A549 (cell line): ENCODE results near the gene DLG2. TPM values are rescaled to one million over a fixed set of nuclear protein-coding genes. Genes with fewer than 3 reads are reported as not detected.
"Not testable (repeated sequence)": the region's sequence is repeated elsewhere in the genome, so short reads cannot be mapped to it uniquely, and the experiment has no call there.

Experiments
- ATAC-seq, 2 experiments: fragments of 200-7000 bp in 1 of 2; fragments of >200 bp in 1 of 2; cut with Nextera tagmentation in 1 of 2; cut with Tn5 transposase in 1 of 2; 3 replicates each; pipeline versions ENCODE4 v1.8.0 to v1.9.1; 2018 to 2020; ENCODE audit warnings: mild to moderate bottlenecking in 1 of 2, moderate library complexity in 1 of 2
- CTCF ChIA-PET: fragments of 300-600 bp; sonication (Branson Sonifier 250); formaldehyde crosslinking; extraction: SDS; loops from one replicate; lab custom pipeline; 2021; ENCODE audit warnings: antibody characterized with exemption, inconsistent platforms; lab: Yijun Ruan, JAX
- POLR2A ChIA-PET: fragments of 350-600 bp; formaldehyde crosslinking; extraction: SDS; loops from one replicate; lab custom pipeline; 2021; ENCODE audit warnings: antibody characterized with exemption, inconsistent platforms; lab: Yijun Ruan, JAX
- DNase-seq, 2 experiments: peaks; one replicate each; pipeline versions ENCODE4 v3.0.0 to v3.0.0-alpha.2; 2011 to 2016; ENCODE audit warnings: low read depth in 1 of 2, low spot score in 1 of 2
- FAIRE-seq: peaks from 2 replicates; lab custom pipeline; 2011; peaks lifted over from hg19 to GRCh38; lab: Jason Lieb, UNC
- H3K27ac ChIP-seq, 2 experiments: fragments of >200 bp; sonication (Bioruptor Twin); formaldehyde crosslinking; 3 replicates each; pipeline ENCODE4 v1.5.1; 2016 to 2017
- H3K4me1 ChIP-seq: fragments of >200 bp; sonication (Bioruptor Twin); formaldehyde crosslinking; 3 replicates; pipeline ENCODE4 v1.6.1; 2016
- H3K4me2 ChIP-seq: fragments of >200 bp; sonication (Bioruptor Twin); formaldehyde crosslinking; 3 replicates; pipeline ENCODE4 v1.6.1; 2016
- H3K4me3 ChIP-seq: fragments of >200 bp; sonication (Bioruptor Twin); formaldehyde crosslinking; 3 replicates; pipeline ENCODE4 v1.5.1; 2016
- H3K9me3 ChIP-seq: fragments of >200 bp; sonication (Bioruptor Twin); formaldehyde crosslinking; 3 replicates; pipeline ENCODE4 v1.6.1; 2016
- BHLHE40 ChIP-seq: IDR thresholded peaks from 2 replicates; pipeline ENCODE4 v1.6.1; 2012; ENCODE audit warnings: low read depth, low read length, inconsistent platforms
- CBX2 ChIP-seq: fragments of 200-600 bp; sonication (generic); IDR thresholded peaks from 2 replicates; pipeline ENCODE4 v1.6.1; 2016; ENCODE audit warnings: low read depth, mild to moderate bottlenecking, borderline replicate concordance
- CHD4 ChIP-seq: fragments of 200-600 bp; sonication (generic); IDR thresholded peaks from 2 replicates; pipeline ENCODE4 v1.6.1; 2016; ENCODE audit warnings: antibody characterized with exemption, mild to moderate bottlenecking, borderline replicate concordance
- EHF ChIP-seq: fragments of 250-450 bp; sonication (Bioruptor Pico); IDR thresholded peaks from 2 replicates; pipeline ENCODE4 v1.5.0; 2020; ENCODE audit warnings: mild to moderate bottlenecking
- FOSL2 ChIP-seq, 2 experiments: fragments of 450-650 bp in 1 of 2; fragments of >200 bp in 1 of 2; sonication (Bioruptor Twin) in 1 of 2; formaldehyde crosslinking; IDR thresholded peaks; 2 replicates each; pipeline versions ENCODE4 v1.5.0 to v1.6.1; 2016 to 2020; ENCODE audit warnings: mild to moderate bottlenecking in 1 of 2, moderate library complexity in 1 of 2
- HDAC2 ChIP-seq: fragments of 200-600 bp; sonication (generic); IDR thresholded peaks from 2 replicates; pipeline ENCODE4 v1.6.1; 2016
- HOXB5 ChIP-seq: fragments of 250-450 bp; sonication (Bioruptor Pico); IDR thresholded peaks from 2 replicates; pipeline ENCODE4 v1.5.0; 2020; ENCODE audit warnings: mild to moderate bottlenecking, moderate library complexity
- JUN ChIP-seq, 2 experiments: fragments of >200 bp; sonication (Bioruptor Twin); formaldehyde crosslinking; IDR thresholded peaks; 2 replicates in 1 of 2; 3 replicates in 1 of 2; pipeline ENCODE4 v1.6.1; 2016 to 2017
- MAFK ChIP-seq: fragments of 450-650 bp; IDR thresholded peaks from 2 replicates; pipeline ENCODE4 v1.6.1; 2014; ENCODE audit not compliant: partially characterized antibody
- MAZ ChIP-seq: fragments of 150-350 bp; IDR thresholded peaks from 2 replicates; pipeline ENCODE4 v1.6.1; 2014; ENCODE audit warnings: antibody characterized with exemption, low read depth, low read length, borderline replicate concordance
- MYC ChIP-seq: IDR thresholded peaks from 2 replicates; pipeline ENCODE4 v1.6.1; 2012; ENCODE audit warnings: mild to moderate bottlenecking, inconsistent platforms, low read length, improper control_type of control experiment, borderline replicate concordance
- NR3C1 ChIP-seq: fragments of >200 bp; sonication (Bioruptor Twin); formaldehyde crosslinking; IDR thresholded peaks from 3 replicates; pipeline ENCODE4 v1.6.1; 2017
- POLR2A ChIP-seq: IDR thresholded peaks from 2 replicates; pipeline ENCODE4 v1.6.1; 2012; ENCODE audit warnings: mild to moderate bottlenecking, low read length
- POLR2AphosphoS2 ChIP-seq: conservative IDR thresholded peaks from 2 replicates; pipeline ENCODE4 v1.6.1; 2012; ENCODE audit warnings: low read length, improper control_type of control experiment, inconsistent platforms
- RAD21 ChIP-seq, 2 experiments: fragments of >200 bp in 1 of 2; sonication (Bioruptor Twin) in 1 of 2; formaldehyde crosslinking in 1 of 2; IDR thresholded peaks in 1 of 2; conservative IDR thresholded peaks in 1 of 2; 2 replicates in 1 of 2; 3 replicates in 1 of 2; pipeline ENCODE4 v1.6.1; 2012 to 2018; ENCODE audit warnings: inconsistent platforms in 1 of 2
- RNF2 ChIP-seq: fragments of 200-600 bp; sonication (generic); IDR thresholded peaks from 2 replicates; pipeline ENCODE4 v1.6.1; 2016; ENCODE audit warnings: low read depth, mild to moderate bottlenecking, antibody characterized with exemption, moderate library complexity, borderline replicate concordance
- ZNF302 ChIP-seq: fragments of 250-450 bp; sonication (Bioruptor Pico); IDR thresholded peaks from 2 replicates; pipeline ENCODE4 v1.9.0; 2021; ENCODE audit warnings: inconsistent platforms, mild to moderate bottlenecking, moderate library complexity
- ZSCAN20 ChIP-seq: fragments of 250-450 bp; sonication (Bioruptor Pico); IDR thresholded peaks from 2 replicates; pipeline ENCODE4 v1.8.0; 2022; ENCODE audit warnings: mild to moderate bottlenecking, moderate library complexity
- WGBS: methylation state at CpG from one replicate; pipeline ENCODE4 v1.1.6; 2017; ENCODE audit errors: missing lambda C conversion rate; 5-methylcytosine and 5-hydroxymethylcytosine counted together
- polyA plus RNA-seq, 4 experiments: library from polyadenylated mRNA; depleted of rRNA in 3 of 4; stranded (reverse); fragments of >200 nt; fragmentation: RNase III in 1 of 4; extraction: RNeasy Plus Mini Kit Qiagen cat#74134 plus additional on column Dnase treatment in 1 of 4; gene quantifications; 2 replicates in 3 of 4; 3 replicates in 1 of 4; pipeline ENCODE4 v1.2.3, GENCODE V29; 2011 to 2017
- TF ChIP-seq, protein P1 (sequence below): fragments of 200-600 bp; sonication (generic); IDR thresholded peaks from 2 replicates; pipeline ENCODE4 v1.6.1; 2016; ENCODE audit warnings: antibody characterized with exemption, mild to moderate bottlenecking, moderate library complexity
- TF ChIP-seq, protein P2 (sequence below): fragments of 250-450 bp; sonication (Bioruptor Pico); IDR thresholded peaks from 2 replicates; pipeline ENCODE4 v1.5.0; 2020; ENCODE audit warnings: low read depth, mild to moderate bottlenecking, moderate library complexity
- TF ChIP-seq, protein P3 (sequence below): fragments of >200 bp; sonication (Bioruptor Twin); formaldehyde crosslinking; IDR thresholded peaks from 3 replicates; pipeline ENCODE4 v1.6.1; 2016
- TF ChIP-seq, protein P4 (sequence below): IDR thresholded peaks from 2 replicates; pipeline ENCODE4 v1.6.1; 2012

DLG2 gene
- polyA plus RNA-seq, 2 of the 4 experiments (the other 2 are of a cell fraction) = 0.26 to 0.79 TPM

DNA sequence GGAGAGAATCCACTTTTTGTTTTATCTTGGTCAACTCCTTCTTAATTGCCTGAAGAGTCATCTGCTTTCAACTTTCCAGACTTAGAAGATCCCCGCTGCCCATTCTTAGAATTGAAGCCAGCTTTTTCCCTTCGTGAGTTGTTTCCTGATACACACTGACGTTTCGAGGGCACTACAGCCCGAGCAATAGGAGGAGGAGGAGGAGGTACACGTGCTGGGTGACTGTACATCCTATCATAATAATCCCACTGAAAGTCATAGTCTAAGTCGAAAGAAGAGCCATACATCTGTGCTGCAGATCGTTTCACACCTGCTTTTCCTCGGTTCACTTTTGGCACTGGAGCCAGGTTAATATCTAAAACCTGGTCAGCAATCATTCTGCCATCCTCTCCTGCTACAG, 606.1 kb downstream of the DLG2 start (continued):
- TF ChIP-seq, protein P1, sequence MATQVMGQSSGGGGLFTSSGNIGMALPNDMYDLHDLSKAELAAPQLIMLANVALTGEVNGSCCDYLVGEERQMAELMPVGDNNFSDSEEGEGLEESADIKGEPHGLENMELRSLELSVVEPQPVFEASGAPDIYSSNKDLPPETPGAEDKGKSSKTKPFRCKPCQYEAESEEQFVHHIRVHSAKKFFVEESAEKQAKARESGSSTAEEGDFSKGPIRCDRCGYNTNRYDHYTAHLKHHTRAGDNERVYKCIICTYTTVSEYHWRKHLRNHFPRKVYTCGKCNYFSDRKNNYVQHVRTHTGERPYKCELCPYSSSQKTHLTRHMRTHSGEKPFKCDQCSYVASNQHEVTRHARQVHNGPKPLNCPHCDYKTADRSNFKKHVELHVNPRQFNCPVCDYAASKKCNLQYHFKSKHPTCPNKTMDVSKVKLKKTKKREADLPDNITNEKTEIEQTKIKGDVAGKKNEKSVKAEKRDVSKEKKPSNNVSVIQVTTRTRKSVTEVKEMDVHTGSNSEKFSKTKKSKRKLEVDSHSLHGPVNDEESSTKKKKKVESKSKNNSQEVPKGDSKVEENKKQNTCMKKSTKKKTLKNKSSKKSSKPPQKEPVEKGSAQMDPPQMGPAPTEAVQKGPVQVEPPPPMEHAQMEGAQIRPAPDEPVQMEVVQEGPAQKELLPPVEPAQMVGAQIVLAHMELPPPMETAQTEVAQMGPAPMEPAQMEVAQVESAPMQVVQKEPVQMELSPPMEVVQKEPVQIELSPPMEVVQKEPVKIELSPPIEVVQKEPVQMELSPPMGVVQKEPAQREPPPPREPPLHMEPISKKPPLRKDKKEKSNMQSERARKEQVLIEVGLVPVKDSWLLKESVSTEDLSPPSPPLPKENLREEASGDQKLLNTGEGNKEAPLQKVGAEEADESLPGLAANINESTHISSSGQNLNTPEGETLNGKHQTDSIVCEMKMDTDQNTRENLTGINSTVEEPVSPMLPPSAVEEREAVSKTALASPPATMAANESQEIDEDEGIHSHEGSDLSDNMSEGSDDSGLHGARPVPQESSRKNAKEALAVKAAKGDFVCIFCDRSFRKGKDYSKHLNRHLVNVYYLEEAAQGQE = no peak

DNA sequence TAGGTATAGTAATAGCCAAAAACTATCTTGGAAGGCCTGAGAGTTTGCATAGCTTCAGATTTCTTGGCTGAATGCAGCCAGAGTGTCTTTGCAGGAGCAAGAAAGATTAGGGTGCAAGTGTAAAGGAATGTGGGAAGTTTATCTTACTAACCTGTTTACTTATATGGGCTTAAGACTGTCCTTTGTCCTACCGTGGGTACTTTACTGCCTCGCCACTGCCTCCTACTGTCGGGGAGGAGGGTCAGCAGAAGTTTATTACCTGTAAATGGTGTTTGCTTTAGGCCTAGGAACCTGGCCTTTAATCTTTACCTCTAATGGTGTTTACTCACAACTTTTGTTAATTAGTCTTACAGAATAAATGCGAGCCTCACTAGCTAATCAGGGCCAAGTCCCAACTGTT, 633.8 kb downstream of the DLG2 start:
- Histone ChIP-seq H3K9me3 (no peaks in the 10 kb centered on the region), H3K27ac (no peak overlapping the region), H3K4me1 (no peaks in the 10 kb centered on the region), H3K4me3 (no peak overlapping the region), H3K4me2 (no peak overlapping the region)
- ChIA-PET POLR2A (no interaction called here), CTCF (no interaction called here)
- DNase-seq (peak in 1 of 2 experiments; percentile 2), ATAC-seq (no peak), FAIRE-seq (no peak)
- WGBS = 28% methylated on average over 4 of the region's 4 CpGs
- TF ChIP-seq POLR2AphosphoS2 (no peak), RAD21 (conservative IDR thresholded peaks at IDR 0.05 in 1 of 2, IDR thresholded peaks at IDR 0.05 in 1 of 2) (peak in 1 of 2 experiments; percentile 19; a peak in 1 of 5 replicates), MAFK (no peak)

DNA sequence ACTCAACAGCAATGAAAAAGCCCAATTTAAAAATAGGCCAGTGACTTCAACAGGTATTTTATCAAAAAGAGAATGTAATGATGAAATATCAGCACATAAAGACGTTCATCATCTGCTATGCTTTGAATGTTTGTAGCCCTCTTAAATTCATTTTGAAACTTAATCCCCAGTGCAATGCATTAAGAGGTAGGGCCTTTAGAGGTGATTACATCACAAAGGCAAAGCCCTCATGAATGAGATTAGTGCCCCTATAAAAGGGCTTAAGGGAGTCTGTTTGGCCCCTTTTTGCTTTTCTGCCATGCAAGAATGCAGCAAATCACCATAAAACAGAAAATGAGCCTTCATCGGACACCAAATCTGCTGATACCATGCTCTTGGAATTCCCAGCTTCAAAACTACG, 637.0 kb downstream of the DLG2 start:
- ATAC-seq = no peak
- Histone ChIP-seq H3K4me1 (no peaks in the 10 kb centered on the region), H3K9me3 (no peaks in the 10 kb centered on the region), H3K27ac (no peak overlapping the region), H3K4me3 (no peak overlapping the region), H3K4me2 (no peak overlapping the region)
- no peak for FAIRE-seq
- DNase-seq = no peak
- POLR2A ChIA-PET = no interaction called here
- 34% methylated on average over 3 of the region's 3 CpGs for WGBS
- CTCF ChIA-PET = no interaction called here
- TF ChIP-seq JUN (IDR thresholded peaks at IDR 0.05) = no peak

DNA sequence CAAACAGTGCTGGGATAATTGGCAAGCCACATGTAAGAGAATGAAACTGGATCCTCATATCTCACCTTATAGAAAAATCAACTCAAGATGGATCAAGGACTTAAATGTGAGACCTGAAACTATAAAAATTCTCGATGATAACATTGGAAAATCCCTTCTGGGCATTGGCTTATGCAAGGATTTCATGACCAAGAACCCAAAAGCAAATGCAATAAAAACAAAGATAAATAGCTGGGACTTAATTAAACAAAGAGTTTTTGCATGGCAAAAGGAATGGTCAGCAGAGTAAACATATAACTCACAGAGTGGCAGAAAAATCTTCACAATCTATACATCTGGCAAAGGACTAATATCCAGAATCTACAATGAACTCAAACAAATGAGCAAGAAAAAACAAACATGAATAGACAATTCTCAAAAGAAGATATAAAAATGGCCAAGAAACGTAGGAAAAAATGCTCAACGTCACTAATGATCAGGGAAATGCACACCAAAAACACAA, 639.4 kb downstream of the DLG2 start:
- H3K9me3 ChIP-seq, POLR2A ChIA-PET, H3K4me2 ChIP-seq, H3K4me3 ChIP-seq, FAIRE-seq, H3K4me1 ChIP-seq, DNase-seq, CTCF ChIA-PET, ATAC-seq, H3K27ac ChIP-seq: not testable (repeated sequence)
- WGBS = 3% methylated on average over 3 of the region's 3 CpGs

DNA sequence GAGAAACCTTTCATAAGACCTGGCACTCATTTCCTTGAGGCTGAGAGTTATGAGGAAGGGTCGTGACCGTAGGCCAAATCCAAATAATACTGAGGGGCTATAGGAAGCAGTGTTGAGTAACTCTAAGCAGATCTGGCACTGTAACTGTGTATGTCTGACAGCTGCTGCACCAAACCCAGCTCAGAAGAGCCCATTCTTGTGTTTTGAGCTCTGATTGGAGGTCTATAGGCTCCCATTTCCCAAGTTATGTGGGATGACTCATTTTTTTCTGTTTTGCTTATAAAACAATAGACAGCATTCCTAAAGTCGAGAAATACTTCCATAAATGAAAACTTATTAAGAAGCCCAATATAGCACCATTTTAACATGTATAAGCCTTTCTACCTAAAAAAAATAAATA, 645.8 kb downstream of the DLG2 start:
- Histone ChIP-seq H3K4me3 (no peak overlapping the region), H3K27ac (no peak overlapping the region), H3K4me1 (no peaks in the 10 kb centered on the region), H3K9me3 (no peaks in the 10 kb centered on the region), H3K4me2 (no peak overlapping the region)
- FAIRE-seq (no peak), ATAC-seq (no peak), DNase-seq (no peak)
- TF ChIP-seq ZNF302 (CRISPR knock-in tag) (no peak), CBX2 (no peak), HOXB5 (CRISPR knock-in tag) (no peak), FOSL2 (IDR thresholded peaks at IDR 0.05) (no peak), FOSL2 (CRISPR knock-in tag; IDR thresholded peaks at IDR 0.05) (no peak), HDAC2 (no peak), POLR2A (no peak), CHD4 (no peak), MYC (no peak), MAZ (no peak), BHLHE40 (no peak), RNF2 (no peak), EHF (CRISPR knock-in tag) (no peak), NR3C1 (no peak), ZSCAN20 (no peak)
- TF ChIP-seq, protein P2, sequence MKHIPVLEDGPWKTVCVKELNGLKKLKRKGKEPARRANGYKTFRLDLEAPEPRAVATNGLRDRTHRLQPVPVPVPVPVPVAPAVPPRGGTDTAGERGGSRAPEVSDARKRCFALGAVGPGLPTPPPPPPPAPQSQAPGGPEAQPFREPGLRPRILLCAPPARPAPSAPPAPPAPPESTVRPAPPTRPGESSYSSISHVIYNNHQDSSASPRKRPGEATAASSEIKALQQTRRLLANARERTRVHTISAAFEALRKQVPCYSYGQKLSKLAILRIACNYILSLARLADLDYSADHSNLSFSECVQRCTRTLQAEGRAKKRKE (CRISPR knock-in tag) = no peak
- TF ChIP-seq, protein P3, sequence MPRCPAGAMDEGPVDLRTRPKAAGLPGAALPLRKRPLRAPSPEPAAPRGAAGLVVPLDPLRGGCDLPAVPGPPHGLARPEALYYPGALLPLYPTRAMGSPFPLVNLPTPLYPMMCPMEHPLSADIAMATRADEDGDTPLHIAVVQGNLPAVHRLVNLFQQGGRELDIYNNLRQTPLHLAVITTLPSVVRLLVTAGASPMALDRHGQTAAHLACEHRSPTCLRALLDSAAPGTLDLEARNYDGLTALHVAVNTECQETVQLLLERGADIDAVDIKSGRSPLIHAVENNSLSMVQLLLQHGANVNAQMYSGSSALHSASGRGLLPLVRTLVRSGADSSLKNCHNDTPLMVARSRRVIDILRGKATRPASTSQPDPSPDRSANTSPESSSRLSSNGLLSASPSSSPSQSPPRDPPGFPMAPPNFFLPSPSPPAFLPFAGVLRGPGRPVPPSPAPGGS = no peak
- TF ChIP-seq, protein P4, sequence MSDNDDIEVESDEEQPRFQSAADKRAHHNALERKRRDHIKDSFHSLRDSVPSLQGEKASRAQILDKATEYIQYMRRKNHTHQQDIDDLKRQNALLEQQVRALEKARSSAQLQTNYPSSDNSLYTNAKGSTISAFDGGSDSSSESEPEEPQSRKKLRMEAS = no peak
- WGBS = 6% methylated on average over 3 of the region's 3 CpGs
- ChIA-PET POLR2A (no interaction called here), CTCF (no interaction called here)
